ENCODE results near the gene CDKAL1.

GRCh38 chr6:20830576-20830975, 296.3 kb downstream of the CDKAL1 start:
- TF ChIP-seq, protein P1, sequence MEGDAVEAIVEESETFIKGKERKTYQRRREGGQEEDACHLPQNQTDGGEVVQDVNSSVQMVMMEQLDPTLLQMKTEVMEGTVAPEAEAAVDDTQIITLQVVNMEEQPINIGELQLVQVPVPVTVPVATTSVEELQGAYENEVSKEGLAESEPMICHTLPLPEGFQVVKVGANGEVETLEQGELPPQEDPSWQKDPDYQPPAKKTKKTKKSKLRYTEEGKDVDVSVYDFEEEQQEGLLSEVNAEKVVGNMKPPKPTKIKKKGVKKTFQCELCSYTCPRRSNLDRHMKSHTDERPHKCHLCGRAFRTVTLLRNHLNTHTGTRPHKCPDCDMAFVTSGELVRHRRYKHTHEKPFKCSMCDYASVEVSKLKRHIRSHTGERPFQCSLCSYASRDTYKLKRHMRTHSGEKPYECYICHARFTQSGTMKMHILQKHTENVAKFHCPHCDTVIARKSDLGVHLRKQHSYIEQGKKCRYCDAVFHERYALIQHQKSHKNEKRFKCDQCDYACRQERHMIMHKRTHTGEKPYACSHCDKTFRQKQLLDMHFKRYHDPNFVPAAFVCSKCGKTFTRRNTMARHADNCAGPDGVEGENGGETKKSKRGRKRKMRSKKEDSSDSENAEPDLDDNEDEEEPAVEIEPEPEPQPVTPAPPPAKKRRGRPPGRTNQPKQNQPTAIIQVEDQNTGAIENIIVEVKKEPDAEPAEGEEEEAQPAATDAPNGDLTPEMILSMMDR (IDR thresholded peaks at IDR 0.05; ENCODE audit: poor library complexity): no peak
- TF ChIP-seq EZH2 (IDR thresholded peaks at IDR 0.05; ENCODE audit: borderline replicate concordance): no peak

Measured in hepatocyte (in vitro differentiated cells).